ENCODE results near the gene CCNG2.

Gene CCNG2

GRCh38 chr4:77209936-77210335, 52.9 kb downstream of the CCNG2 start:
- DNase-seq: no peak

- no peak for DNase-seq
These were observed 58.1 kb downstream of the CCNG2 start for GRCh38 chr4:77215107-77215506.

- no peak for DNase-seq
These were observed 60.5 kb downstream of the CCNG2 start for GRCh38 chr4:77217526-77217925.

- no peak for DNase-seq
These were observed 62.3 kb downstream of the CCNG2 start for GRCh38 chr4:77219266-77219665.
